ENCODE measurements around the gene PIK3CB.
A peak's percentile ranks its signal among the peaks of the same experiment; 100 is the strongest.
"Not testable (repeated sequence)": the region's sequence is repeated elsewhere in the genome, so short reads cannot be mapped to it uniquely, and the experiment has no call there.

Gene PIK3CB

DNA sequence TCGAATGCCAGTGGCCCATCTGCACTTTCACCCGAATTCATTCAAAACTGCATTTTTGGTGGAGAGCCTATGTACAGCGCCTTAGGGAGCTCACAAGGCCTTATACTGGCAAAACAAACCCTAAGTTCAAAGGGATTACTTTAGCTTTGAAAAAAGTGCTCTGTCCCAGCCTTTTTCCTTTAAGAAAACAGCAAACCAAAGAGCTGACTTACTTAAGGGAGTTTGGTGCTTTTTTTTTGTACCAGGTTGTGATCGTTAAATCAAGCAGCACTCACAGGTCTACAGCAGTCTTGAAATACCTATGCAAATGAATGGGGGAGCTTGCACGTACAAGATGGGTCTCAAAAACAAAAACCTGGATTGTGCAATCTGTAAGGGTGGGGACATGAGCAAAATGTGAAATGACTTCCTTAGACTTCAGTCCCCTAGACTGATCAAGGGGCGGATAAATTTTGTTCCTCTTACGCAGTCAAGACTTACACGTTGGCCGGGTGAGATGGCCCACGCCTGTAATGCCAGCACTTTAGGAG, 11.6 kb upstream of the PIK3CB start:
- 69% methylated on average over 10 of the region's 10 CpGs for WGBS
- no peaks in the 10 kb centered on the region for H3K9me3 ChIP-seq (ENCODE audit: insufficient read depth, low read depth, low read length)
- H3K9ac ChIP-seq (ENCODE audit: low read depth, low read length), result peak overlapping the region; percentile 67
- H3K4me1 ChIP-seq (ENCODE audit: insufficient read depth, low read length), result peaks cover 38% of the 10 kb centered on the region
- H3K36me3 ChIP-seq (ENCODE audit: insufficient read depth, low read length), result no peaks in the 10 kb centered on the region
- no peaks in the 10 kb centered on the region for H3K27me3 ChIP-seq (ENCODE audit: insufficient read depth, low read length)
- peak overlapping the region; percentile 18 for H3K4me3 ChIP-seq (ENCODE audit: low read length)
- peak overlapping the region; percentile 95 for H3K27ac ChIP-seq (ENCODE audit: low read depth, low read length)

DNA sequence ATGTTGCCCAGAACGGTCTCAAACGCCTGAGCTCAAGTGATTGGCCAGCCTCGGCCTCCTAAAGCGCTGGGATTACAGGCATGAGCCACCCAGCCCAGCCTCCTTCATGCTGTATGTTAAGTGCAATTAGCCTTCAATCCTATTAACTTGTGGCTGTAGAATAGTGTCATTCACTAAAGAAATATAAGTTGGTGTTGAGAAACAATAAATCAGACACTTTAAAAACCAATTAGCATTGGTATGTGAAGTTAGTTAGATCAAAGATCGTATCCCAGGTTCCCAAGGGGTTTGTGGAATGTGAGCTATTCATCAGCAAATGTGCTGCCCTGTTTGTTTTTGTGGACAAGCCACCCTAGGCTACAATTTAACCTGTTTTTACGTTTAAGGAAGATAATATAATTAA, 11.0 kb upstream of the PIK3CB start:
- Histone ChIP-seq H3K36me3 (ENCODE audit: insufficient read depth, low read length) (no peaks in the 10 kb centered on the region), H3K4me3 (ENCODE audit: low read length) (peak overlapping the region; percentile 18; the same call in 1 of the 2 replicates), H3K27ac (ENCODE audit: low read depth, low read length) (peak overlapping the region; percentile 95), H3K4me1 (ENCODE audit: insufficient read depth, low read length) (peaks cover 38% of the 10 kb centered on the region), H3K9ac (ENCODE audit: low read depth, low read length) (peak overlapping the region; percentile 67), H3K27me3 (ENCODE audit: insufficient read depth, low read length) (no peaks in the 10 kb centered on the region), H3K9me3 (ENCODE audit: insufficient read depth, low read depth, low read length) (no peaks in the 10 kb centered on the region)
- 50% methylated on average over 5 of the region's 6 CpGs for WGBS

DNA sequence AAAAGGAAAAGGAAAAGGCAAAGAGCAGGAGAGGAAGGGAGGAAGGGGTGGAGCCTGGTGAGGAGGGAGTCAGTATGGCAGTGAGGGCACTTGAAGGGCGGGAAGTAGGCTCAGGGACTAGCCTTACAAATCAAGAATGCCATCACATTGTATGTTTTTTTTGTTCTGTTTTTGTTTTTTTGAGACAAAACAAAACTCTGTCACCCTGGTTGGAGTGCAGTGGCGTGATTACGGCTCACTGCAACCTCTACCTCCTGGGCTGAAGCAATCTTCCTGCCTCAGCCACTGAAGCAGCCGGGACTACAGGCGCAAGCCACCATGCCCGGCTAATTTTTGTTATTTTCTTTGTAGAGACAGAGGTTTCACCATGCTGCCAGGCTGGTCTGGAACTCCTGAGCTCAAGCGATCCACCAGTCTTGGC, 10.5 kb upstream of the PIK3CB start:
- Histone ChIP-seq H3K36me3 (ENCODE audit: insufficient read depth, low read length) (no peaks in the 10 kb centered on the region), H3K9ac (ENCODE audit: low read depth, low read length) (peak overlapping the region; percentile 66), H3K4me3 (ENCODE audit: low read length) (no peak overlapping the region), H3K27me3 (ENCODE audit: insufficient read depth, low read length) (no peaks in the 10 kb centered on the region), H3K27ac (ENCODE audit: low read depth, low read length) (peak overlapping the region; percentile 95), H3K4me1 (ENCODE audit: insufficient read depth, low read length) (peaks cover 37% of the 10 kb centered on the region), H3K9me3 (ENCODE audit: insufficient read depth, low read depth, low read length) (no peaks in the 10 kb centered on the region)
- WGBS, result 78% methylated on average over 7 of the region's 7 CpGs

DNA sequence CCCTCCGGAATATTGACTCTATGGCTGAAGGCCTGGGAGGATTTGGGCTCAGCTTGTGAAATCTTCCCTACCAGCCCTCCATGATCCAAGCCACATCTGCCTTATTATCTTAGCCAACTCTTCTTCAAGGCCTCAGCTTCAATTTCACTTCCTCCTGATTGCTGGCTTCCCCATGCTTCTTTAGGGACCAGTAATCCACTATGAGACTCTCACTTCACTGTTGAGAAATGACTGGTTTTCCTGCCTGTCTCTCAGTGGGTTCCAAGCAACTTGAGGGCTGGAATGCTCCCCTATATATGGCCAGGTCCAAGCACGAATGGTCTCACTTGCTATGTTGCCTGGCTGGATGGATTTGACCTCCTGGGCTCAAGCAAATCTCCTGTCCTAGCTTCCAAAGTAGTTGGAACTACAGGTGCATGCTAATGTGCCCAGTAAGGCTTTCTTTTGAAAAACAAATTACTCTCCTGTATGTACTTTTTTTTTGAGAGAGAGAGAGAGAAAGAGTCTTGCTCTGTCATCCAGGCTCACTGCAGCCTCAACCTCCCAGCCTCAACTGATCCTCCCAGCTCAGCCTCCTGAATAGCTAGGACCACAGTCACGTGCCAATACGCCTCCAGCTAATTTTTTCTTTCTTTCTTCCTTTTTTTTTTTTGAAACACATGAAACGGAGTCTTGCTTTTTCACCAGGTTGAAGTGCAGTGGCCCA, 7.9 kb upstream of the PIK3CB start:
- 83% methylated on average over 5 of the region's 5 CpGs for WGBS
- Histone ChIP-seq H3K9ac (ENCODE audit: low read depth, low read length) (no peak overlapping the region), H3K36me3 (ENCODE audit: insufficient read depth, low read length) (no peaks in the 10 kb centered on the region), H3K9me3 (ENCODE audit: insufficient read depth, low read depth, low read length) (no peaks in the 10 kb centered on the region), H3K4me3 (ENCODE audit: low read length) (no peak overlapping the region), H3K27ac (ENCODE audit: low read depth, low read length) (peak overlapping the region; percentile 7; the same call in 1 of the 2 replicates), H3K27me3 (ENCODE audit: insufficient read depth, low read length) (no peaks in the 10 kb centered on the region), H3K4me1 (ENCODE audit: insufficient read depth, low read length) (peaks cover 29% of the 10 kb centered on the region)

DNA sequence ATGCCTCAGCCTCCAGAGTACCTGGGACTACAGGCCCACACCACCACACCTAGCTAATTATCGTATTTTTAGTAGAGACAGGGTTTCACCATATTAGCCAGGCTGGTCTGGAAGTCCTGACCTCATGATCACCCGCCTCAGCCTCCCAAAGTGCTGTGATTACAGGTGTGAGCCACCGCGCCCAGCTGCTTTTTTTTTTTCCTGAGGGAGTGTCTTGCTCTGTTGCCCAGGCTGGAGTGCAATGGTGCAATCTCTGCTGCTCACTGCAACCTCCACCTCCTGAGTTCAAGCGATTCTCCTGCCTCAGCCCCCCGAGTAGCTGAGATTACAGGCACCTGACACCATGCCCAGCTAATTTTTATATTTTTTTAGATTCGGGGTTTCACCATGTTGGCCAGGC, 3.7 kb upstream of the PIK3CB start:
- 93% methylated on average over 7 of the region's 7 CpGs for WGBS
- peaks cover 16% of the 10 kb centered on the region for H3K4me1 ChIP-seq (ENCODE audit: insufficient read depth, low read length)
- not testable (repeated sequence) for H3K9ac ChIP-seq (ENCODE audit: low read depth, low read length); H3K9me3 ChIP-seq (ENCODE audit: insufficient read depth, low read depth, low read length); H3K36me3 ChIP-seq (ENCODE audit: insufficient read depth, low read length); H3K4me3 ChIP-seq (ENCODE audit: low read length); H3K27me3 ChIP-seq (ENCODE audit: insufficient read depth, low read length); H3K27ac ChIP-seq (ENCODE audit: low read depth, low read length)

DNA sequence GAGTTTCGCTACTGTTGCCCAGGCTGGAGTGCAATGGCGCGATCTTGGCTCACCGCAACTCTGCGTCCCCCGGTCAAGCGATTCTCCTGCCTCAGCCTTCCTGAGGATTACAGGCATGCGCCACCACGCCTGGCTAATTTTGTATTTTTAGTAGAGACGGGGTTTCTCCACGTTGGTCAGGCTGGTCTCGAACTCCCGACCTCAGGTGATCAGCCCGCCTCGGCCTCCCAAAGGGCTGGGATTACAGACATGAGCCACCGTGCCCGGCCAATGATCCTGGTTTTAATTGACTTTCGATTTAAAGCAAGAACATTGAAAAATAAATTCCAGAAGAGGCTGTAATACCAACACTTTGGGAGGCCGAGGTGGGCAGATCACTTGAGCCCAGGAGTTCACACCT, 1.1 kb upstream of the PIK3CB start:
- not testable (repeated sequence) for H3K4me3 ChIP-seq (ENCODE audit: low read length); H3K27me3 ChIP-seq (ENCODE audit: insufficient read depth, low read length); H3K36me3 ChIP-seq (ENCODE audit: insufficient read depth, low read length); H3K9ac ChIP-seq (ENCODE audit: low read depth, low read length); H3K9me3 ChIP-seq (ENCODE audit: insufficient read depth, low read depth, low read length)
- Histone ChIP-seq H3K4me1 (ENCODE audit: insufficient read depth, low read length) (peaks cover 12% of the 10 kb centered on the region), H3K27ac (ENCODE audit: low read depth, low read length) (0 out of 2 replicates have a peak overlapping the region, but pooled peaks have one; percentile 8)
- WGBS, result 94% methylated on average over 19 of the region's 19 CpGs

DNA sequence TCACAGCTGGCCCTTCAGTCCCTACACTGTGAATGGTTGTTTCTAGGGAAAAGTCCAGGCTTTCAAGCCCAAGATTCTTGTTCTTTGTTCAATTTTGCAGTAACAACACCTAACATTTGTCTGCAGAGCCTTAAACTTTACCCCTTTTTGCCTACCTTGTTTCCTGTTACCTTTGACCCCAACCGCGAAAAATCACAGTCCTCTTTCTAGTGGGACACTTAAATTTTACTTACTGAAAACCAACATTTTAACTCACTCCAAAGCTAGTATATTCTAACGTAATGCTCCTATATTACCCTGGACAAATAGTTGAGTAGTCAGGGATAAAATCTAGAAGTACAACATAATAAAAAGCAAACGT, 649 bp upstream of the PIK3CB start:
- Histone ChIP-seq H3K4me3 (ENCODE audit: low read length) (peak overlapping the region; percentile 87), H3K27ac (ENCODE audit: low read depth, low read length) (peak overlapping the region; percentile 91), H3K36me3 (ENCODE audit: insufficient read depth, low read length) (no peaks in the 10 kb centered on the region), H3K4me1 (ENCODE audit: insufficient read depth, low read length) (peaks cover 12% of the 10 kb centered on the region), H3K9me3 (ENCODE audit: insufficient read depth, low read depth, low read length) (no peaks in the 10 kb centered on the region), H3K9ac (ENCODE audit: low read depth, low read length) (peak overlapping the region; percentile 82), H3K27me3 (ENCODE audit: insufficient read depth, low read length) (no peaks in the 10 kb centered on the region)
- WGBS, result 54% methylated on average over 2 of the region's 4 CpGs

DNA sequence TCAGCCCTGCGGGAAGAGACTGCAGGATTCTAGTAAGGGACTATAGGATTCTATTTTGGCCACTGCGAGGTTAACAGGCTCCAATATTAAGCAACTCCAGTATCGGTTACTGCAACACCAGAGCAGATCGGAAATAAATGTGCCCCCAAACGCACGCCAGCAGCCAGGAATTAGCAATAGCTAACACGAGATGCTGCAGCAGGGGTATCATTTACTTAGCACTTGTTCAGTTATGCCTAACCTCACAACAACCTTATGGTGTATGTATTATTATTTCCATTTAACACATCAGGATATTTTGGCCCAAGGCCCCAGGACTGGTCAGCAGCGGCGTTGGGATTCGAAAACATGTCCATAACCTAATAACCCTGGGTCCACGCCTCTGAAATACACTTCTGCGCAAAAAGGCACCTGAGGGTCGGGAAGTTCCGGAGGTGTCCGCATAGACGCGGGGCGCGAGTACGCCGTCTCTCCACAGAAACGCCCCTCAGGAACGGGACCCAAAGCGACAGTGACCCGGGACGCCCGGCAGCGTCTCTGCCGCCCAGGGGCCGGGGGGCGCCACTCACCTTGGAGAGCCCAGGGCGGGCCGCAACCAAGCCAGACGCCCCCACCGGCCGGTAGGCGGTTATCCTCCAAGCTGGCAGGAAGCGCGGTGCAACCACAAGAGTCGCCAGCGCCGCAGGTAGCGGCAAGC, 681 bp downstream of the PIK3CB start:
- WGBS, result under 1% methylated on average over 43 of the region's 43 CpGs
- H3K4me1 ChIP-seq (ENCODE audit: insufficient read depth, low read length), result peaks cover 12% of the 10 kb centered on the region
- H3K36me3 ChIP-seq (ENCODE audit: insufficient read depth, low read length), result no peaks in the 10 kb centered on the region
- H3K9me3 ChIP-seq (ENCODE audit: insufficient read depth, low read depth, low read length), result no peaks in the 10 kb centered on the region
- H3K27me3 ChIP-seq (ENCODE audit: insufficient read depth, low read length), result no peaks in the 10 kb centered on the region
- H3K9ac ChIP-seq (ENCODE audit: low read depth, low read length), result peak overlapping the region; percentile 82
- peak overlapping the region; percentile 87 for H3K4me3 ChIP-seq (ENCODE audit: low read length)
- H3K27ac ChIP-seq (ENCODE audit: low read depth, low read length), result peak overlapping the region; percentile 91

DNA sequence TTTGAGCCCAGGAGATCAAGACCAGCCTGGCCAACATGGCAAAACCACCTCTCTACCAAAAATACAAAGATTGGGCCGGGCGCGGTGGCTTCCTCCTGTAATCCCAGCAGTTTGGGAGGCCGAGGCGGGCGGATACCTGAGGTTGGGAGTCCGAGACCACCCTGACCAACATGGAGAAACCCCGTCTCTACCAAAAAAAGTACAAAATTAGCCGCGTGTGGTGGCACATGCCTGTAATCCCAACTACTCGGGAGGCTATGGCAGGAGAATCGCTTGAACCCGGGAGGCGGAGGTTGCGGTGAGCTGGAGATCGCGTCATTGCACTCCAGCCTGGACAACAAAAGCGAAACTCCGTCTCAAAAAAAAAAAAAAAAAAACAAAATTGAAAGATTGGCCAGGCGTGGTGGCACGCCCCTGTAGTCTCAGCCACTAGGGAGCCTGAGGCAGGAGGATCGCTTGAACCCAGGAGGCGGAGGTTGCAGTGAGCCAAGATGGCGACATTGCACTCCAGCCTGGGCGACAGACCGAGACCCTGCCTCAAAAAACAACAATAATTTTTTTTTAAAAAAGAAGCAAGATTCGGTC, 2.2 kb downstream of the PIK3CB start:
- H3K4me3 ChIP-seq (ENCODE audit: low read length); H3K27me3 ChIP-seq (ENCODE audit: insufficient read depth, low read length); H3K9me3 ChIP-seq (ENCODE audit: insufficient read depth, low read depth, low read length); H3K36me3 ChIP-seq (ENCODE audit: insufficient read depth, low read length); H3K9ac ChIP-seq (ENCODE audit: low read depth, low read length); H3K27ac ChIP-seq (ENCODE audit: low read depth, low read length): not testable (repeated sequence)
- WGBS, result 97% methylated on average over 27 of the region's 27 CpGs
- H3K4me1 ChIP-seq (ENCODE audit: insufficient read depth, low read length), result peaks cover 12% of the 10 kb centered on the region

DNA sequence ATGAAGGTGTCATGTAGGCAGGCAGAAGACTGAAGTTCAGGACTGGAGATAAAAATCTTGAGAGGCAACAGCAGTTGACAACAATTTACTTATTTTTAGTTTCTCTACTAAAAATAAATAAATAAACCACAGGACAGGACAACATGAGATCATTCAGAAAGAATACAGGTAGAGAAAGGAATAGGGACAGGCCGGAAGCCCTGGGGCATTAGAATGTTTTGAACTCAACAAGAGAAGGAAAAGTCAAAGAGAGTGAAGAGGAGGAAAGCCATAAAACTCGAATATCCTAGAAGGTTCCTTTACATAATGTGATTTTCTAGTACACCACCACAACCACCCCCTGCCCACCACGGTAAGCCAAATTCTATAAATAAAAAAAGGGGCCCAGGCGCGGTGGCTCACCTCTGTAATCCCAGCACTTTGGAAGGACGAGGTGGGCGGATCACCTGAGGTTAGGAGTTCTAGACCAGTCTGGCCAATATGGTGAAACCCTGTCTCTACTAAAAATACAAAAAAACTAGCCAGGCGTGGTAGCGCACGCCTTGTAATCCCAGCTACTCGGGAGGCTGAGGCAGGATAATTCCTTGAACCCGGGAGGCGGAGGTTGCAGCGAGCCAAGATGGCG, 4.7 kb downstream of the PIK3CB start:
- 95% methylated on average over 15 of the region's 15 CpGs for WGBS
- Histone ChIP-seq H3K27ac (ENCODE audit: low read depth, low read length) (no peak overlapping the region), H3K9me3 (ENCODE audit: insufficient read depth, low read depth, low read length) (no peaks in the 10 kb centered on the region), H3K27me3 (ENCODE audit: insufficient read depth, low read length) (no peaks in the 10 kb centered on the region), H3K4me1 (ENCODE audit: insufficient read depth, low read length) (peaks cover 8% of the 10 kb centered on the region), H3K9ac (ENCODE audit: low read depth, low read length) (no peak overlapping the region), H3K4me3 (ENCODE audit: low read length) (no peak overlapping the region), H3K36me3 (ENCODE audit: insufficient read depth, low read length) (peaks cover 8% of the 10 kb centered on the region)

DNA sequence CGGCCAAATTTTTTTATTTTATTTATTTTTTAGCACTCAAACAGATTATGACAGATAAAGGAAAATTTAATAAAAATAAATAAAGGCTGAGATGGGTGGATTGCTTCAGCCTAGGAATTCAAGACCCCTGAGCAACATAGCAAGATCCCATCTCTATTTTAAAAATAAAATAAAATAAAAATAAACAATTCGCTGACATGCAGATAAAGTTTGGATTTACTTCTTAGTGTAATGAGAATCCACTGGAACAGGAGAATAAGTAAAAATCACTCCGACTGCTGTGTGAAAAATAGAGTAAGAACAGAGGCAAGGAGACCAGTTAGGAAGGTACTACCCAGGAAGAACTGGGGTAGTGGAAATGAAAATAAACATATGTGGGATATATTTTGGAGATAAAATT, 5.6 kb downstream of the PIK3CB start:
- WGBS, result 96% methylated on average over 2 of the region's 3 CpGs
- Histone ChIP-seq H3K4me3 (ENCODE audit: low read length) (no peak overlapping the region), H3K27ac (ENCODE audit: low read depth, low read length) (no peak overlapping the region), H3K27me3 (ENCODE audit: insufficient read depth, low read length) (no peaks in the 10 kb centered on the region), H3K9ac (ENCODE audit: low read depth, low read length) (no peak overlapping the region), H3K36me3 (ENCODE audit: insufficient read depth, low read length) (peaks cover 8% of the 10 kb centered on the region), H3K9me3 (ENCODE audit: insufficient read depth, low read depth, low read length) (no peaks in the 10 kb centered on the region), H3K4me1 (ENCODE audit: insufficient read depth, low read length) (peaks cover 17% of the 10 kb centered on the region)
